GM18499 (cell line): Measurements from ENCODE around the gene PLCB3.
"Not testable (repeated sequence)": the region's sequence is repeated elsewhere in the genome, so short reads cannot be mapped to it uniquely, and the experiment has no call there.

ENCODE experiments used
- ATAC-seq: cut with Tn5 transposase; IDR thresholded peaks from one replicate; pipeline ENCODE4 v1.9.1; 2021; ENCODE audit warnings: moderate number of reproducible peaks; ENCODE audit not compliant: insufficient read depth, unreplicated experiment

Gene PLCB3

DNA sequence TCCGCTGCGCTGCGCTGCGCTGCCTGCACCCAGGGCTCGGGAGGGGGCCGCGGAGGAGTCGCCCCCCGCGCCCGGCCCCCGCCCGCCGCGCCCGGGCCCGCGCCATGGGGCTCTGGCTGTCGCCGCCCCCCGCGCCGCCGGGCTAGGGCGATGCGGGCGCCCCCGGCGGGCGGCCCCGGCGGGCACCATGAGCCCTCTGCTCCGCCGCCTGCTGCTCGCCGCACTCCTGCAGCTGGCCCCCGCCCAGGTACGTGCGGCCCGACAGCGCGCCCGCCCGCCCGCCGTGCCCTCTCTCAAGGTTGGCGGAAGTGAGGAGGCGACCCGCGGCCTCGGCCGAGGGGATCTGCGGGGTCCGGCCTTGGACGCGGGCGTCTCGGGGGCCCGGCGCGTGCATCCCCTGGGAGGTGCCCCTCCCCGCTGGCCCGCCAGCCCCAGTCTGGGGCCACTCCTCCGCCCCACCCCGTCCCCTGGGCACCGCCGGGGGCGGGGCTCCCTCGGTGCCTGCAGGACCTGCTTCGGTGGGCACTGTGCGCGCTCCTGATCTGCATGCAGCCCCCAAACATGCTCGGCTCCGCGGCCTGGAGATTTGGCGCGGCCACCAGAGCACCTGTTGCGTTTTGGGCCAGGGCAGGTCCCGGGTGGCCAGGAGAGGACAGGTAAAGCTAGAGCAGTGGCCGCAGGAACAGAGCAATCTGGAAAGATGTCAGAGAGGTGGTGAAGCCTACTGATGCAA, 16.5 kb upstream of the PLCB3 start:
- no peak for ATAC-seq

DNA sequence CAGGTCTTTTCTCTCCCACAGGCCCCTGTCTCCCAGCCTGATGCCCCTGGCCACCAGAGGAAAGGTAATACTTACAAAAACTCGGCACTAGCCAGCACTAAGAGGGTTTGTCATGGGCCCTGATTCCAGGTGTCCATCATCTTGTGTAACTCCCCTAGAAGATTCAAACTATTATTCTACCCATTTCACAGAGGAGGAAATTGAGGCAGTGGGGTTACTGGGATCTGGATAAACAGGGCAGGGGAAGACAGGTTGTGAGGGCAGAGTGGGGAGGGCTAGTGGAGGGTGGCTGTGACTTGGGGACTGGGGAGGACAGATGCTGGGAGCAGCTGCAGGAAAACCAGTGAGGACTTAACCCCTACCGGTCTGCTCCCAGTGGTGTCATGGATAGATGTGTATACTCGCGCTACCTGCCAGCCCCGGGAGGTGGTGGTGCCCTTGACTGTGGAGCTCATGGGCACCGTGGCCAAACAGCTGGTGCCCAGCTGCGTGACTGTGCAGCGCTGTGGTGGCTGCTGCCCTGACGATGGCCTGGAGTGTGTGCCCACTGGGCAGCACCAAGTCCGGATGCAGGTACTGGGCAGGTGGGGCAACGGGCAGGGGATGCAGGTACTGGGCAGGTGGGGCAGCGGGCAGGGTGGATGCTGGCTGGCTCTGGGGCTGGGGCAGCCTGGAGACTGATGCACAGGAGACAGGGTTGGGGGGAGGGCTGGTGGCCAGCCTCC, 15.7 kb upstream of the PLCB3 start:
- ATAC-seq: no peak

DNA sequence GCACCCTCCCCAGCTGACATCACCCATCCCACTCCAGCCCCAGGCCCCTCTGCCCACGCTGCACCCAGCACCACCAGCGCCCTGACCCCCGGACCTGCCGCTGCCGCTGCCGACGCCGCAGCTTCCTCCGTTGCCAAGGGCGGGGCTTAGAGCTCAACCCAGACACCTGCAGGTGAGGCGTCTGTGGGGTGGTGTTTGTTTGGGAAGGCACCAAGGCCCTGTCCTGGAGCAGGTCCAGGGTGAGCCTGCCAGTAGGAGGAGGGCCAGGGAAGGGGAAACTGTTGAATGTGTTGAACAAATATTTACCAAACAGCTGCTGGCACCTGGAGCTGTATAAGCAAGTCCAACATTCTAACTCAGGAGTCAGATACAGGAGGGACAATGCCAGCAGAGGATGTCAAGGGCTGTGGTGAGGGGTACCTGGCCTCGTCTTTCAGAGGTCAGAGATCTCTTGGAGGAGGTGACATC, 13.8 kb upstream of the PLCB3 start:
- no peak for ATAC-seq

DNA sequence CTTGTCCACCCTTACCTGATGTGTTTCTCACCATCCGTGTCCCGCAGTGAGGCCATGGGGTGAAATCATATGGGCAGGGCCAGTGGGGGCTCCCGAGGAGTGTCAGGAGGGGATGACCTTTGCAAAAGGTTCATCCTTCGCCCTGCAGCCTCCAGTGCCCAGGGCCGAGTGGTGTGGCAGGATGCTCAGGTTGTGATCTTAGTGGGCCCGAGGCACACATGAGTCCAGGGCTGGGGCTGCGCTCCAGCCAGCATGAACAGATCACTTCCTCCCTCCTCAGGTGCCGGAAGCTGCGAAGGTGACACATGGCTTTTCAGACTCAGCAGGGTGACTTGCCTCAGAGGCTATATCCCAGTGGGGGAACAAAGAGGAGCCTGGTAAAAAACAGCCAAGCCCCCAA, 13.3 kb upstream of the PLCB3 start:
- ATAC-seq: no peak

DNA sequence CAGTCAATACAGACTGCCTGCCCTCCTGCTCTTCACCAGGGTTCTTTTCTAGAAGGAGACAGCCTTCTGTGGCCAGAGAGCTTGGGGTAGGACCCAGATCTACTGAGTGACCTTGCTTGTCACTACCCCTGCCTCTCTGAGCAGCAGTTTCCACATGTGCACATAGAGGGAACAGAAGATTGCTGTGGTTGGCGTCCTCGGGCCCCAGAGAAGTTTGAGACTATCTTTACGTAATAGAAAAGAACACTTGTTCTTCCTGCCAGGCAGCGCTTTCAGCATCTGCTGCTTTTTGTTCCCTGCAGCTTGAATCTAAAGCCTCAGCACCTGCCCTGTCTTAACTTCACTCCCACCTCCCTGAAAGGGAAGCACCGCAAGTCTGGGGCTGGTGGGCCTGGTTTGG, 12.3 kb upstream of the PLCB3 start:
- no peak for ATAC-seq

DNA sequence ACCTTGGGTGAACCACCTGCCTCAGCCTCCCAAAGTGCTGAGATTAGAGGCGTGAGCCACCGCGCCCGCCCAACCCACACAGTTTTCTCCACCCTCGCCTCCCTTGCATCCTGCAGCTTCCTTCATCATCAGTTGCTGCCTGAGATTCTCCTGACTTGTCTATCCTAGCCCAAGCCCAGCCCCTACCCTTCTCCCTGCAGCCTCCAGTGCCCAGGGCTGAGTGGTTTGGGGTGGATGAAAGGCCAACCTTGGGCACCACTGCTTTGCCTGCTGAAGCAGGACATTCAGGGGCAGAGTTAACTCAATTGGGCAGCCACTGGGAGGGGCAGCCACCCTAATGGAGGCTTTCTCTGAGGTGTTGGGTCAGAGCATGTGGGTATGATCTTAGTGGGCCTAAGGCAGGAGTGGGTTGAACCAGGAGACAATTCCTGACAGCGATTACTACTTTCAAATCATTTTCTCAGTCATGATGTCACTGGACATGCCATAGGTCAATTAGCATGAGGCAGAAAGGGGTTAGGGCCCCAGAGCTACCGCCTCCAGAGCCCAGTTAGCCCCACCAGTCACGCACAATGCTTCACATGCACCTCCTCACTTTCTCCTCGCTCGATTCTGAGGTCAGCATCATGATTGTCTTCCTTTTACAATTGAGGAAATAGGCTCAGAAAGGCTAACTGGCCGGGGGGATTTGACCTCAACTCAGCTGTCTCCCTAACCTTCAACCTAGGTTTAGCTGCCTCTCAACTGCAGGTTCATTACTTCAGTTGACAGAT, 11.5 kb upstream of the PLCB3 start:
- ATAC-seq: no peak

DNA sequence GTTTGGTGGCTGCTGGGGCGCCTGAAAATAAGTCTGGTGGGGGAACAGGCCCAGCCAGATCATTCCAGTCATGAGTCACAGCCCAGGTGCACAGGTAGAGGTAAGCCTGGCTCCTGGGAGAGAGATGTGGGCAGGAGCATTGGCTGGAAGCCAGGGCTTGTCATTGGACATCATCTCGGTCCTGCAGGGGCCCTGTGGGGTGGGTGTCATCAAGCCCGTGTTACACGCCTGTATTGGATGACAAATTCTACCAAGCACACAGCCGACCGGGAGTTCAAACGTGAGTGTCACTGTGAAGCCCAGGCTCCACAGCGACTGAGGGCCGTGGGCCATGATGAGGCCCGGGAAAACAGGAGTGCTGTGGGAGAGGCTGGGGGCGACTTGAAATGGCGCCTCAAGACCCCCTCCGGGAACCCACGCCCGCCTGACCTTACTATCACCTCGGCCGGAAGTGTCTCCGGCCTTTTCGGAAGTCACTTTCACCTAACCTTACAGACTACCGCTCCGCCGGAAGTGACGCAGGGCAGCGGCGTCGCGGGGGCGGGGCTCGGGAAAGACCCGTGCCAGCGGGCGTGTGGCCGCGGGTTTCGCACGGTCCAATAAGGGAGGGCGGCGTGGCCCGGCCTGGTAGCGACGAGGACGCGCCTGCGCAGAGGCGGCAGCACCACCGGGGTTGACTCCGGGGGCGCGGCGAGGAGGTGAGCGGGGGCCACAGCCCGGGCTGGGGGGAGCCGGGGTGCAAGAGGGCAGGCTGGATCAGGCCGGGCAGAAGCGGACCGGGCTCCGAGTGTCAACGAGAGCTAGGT, 10.7 kb upstream of the PLCB3 start, which contains the start of gene FKBP2:
TSS of gene FKBP2 (plus strand) at position 661 of the 806 bp plus-strand sequence. CDS start 1,293 bp downstream, outside the sequence.
- peak; percentile 34 for ATAC-seq

DNA sequence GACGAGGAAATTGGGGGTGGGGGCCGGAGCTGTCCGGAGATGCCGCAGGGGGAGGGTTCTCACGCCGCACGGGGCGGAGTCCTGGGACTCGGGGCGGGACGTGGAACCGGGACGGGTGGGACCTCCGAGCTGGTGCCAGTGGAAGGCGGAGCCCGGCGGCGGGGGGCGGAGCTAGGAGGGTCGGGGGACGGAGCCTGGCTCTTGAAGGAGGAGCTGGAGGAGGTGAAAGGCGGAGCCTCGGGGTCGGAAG, 10.2 kb upstream of the PLCB3 start:
- ATAC-seq: peak; percentile 39

DNA sequence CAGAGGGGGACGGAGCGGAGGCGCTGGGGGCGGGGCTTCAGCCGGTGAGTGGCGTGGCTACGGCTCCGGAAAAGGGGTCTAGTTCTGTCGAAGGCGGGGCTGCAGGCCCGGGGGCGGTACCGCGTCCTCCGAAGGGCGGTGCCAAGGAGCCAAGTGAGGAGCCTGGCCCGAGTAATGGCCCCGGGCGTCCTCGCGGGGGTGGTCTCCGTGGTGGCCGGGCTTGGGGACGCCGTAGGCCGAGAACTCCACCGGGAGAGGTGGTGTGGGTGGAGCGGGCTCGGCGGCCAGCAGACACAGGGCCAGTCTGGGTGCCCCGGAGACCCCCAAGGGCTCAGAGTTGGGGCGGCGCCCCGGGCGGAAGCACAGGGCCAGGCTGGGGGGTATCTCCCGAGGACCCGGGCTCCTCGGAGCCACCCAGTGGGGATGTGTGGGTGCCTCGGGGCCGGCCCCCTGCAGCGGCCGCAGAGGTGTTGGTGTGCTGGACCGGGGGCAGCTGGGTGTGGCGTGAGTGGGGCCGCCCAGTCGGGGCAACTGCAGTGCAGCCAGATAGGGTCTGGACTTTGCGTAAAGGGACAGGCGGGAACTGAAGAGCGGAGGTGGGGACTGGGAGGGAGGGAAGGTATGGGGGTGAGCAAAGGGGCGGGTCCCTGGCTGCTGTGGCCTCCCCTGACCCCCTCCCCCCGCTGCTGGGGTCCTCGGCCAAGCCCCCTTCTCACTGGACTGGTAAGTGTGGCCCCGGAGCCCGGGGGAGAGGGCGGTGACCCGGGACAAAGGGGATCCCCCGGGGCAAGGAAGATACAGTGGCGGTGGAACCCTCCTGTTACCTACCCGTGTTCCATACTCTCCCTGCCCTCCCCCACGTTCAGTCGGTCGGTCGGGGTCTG, 9.6 kb upstream of the PLCB3 start:
- no peak for ATAC-seq

DNA sequence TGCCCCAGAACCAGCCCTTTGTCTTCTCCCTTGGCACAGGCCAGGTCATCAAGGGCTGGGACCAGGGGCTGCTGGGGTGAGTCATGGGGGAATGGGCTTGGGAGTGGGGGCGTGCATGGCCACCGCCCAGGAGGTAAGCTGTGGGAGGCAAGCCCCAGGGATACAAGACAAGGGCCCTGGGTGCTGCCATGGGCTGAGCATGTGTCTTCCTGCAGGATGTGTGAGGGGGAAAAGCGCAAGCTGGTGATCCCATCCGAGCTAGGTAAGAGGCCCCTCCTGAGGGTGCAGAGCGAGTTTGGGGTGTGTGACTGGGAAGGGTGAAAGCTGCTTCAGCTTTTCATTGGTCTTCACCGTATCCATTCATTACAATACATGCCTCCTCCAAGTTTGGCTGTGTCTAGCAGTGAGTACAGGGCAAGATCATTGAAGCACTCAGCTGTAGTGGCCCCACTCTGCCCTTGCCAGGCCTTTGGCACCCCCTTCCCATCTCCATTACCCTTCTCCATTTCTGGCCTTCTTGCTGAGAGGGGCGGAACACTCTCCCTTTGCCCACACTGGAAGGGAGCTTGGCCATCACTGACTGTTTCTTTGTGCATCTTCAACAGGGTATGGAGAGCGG, 8.0 kb upstream of the PLCB3 start:
- ATAC-seq: no peak

DNA sequence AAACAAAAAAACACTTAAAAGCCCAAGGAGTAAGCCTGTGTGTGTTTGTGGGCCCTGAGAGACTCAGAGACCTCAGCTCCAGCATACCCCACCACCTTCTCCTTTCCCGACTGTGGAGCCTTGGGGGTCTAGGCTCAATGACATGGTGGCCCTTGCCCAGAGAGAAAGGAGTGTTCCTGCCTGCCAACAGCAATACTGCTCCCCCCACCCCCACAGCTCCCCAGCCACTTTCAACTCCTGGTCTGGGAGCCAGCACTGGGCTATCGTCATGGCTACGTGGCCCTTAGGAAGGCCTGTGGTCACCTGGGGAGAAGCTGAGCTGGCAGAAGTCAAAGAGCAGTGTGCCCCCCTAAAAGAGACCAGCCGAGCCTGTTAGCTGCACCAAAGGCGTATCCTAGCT, 7.2 kb upstream of the PLCB3 start:
- no peak for ATAC-seq

DNA sequence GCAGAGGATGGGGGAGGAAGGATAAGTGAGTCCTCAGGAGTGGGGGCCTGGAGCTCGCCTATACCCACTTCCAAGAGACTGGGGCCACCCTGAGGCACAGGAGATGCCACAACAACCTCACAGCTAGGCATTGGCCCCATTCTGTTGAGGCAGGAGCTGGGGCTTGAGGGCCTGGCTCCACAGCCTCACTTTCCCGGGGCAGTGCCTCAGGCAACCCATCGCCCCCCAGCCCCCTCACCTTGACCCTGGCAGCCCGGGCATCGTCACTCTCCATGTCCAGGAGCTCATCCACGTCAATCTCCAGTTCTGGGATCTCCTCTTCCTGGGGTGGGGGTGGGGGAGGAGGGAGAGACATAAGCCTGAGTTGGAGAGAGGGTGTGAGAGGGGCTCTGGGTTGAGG, 6.4 kb upstream of the PLCB3 start:
- ATAC-seq: no peak

DNA sequence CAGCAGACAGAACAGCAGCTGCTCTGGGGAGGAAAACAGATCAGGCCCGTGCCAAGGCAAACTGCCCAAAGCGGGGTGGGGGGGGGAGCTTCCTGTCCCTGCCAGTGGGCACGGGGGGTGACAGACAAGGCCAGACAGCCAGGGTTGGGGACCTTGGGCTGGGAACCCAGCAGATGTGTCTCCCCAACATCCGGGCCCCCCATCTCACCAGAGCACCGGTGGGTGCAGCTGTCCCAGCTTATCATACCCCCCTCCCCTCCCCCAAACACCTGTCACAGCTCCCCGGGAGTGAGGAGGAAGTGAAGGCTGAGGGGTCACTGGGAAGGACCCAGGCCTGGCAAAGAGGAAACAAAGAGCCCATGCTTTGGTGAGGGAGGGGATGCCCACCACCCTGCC, 5.9 kb upstream of the PLCB3 start:
- no peak for ATAC-seq

DNA sequence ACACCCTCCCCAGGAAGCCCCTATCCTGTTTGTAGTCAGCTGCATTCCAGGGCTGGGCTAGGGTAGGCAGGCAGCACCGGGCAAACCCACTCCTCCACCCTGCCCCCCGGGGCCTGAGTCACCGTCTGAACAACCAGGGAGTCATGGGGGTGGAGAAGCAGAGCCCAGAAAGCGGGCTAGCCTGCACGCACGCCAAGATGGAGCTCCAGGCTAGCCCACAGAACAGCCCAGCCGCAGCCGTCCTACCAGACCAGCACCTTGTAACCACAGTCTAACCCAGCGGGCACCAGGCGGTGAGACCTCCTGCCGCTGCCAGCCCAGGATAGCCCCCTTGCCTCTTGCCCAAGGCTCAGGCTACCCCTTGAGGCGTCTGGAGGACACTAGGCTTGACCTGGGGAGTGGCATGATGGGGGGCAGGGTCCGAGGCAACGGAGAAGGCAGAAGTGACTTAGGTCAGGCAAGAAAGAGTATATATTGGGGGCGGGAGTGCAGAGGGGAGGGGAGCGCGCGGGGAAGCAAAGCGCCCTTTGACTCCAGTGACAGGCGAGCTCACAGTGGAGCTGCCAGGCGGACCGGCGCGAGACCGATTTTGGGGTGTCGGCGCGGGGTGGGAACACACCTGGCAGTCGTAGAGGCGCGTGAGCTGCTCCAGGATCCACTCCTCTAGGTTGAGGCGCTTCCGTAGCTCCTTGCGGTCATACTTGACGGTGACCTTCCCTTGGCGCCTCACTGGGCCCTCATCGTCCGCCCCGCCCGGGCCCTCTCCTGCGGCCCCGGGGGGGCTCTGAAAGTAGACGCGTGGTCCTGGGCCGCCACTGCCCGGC, 5.3 kb upstream of the PLCB3 start:
- no peak for ATAC-seq

DNA sequence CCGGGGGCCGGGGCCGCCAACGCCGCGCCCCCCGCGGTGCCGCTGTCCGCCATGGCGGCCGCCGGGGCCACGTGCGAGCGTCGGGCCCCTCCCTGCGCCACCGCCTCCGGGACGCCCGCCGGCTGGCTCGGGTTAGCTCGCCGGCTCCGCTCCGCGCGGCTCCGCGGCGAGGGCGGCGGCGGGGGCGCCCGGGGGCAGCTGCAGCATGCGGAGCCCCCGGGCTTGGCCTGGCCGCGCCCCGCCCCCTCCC, 4.8 kb upstream of the PLCB3 start:
- not testable (repeated sequence) for ATAC-seq

DNA sequence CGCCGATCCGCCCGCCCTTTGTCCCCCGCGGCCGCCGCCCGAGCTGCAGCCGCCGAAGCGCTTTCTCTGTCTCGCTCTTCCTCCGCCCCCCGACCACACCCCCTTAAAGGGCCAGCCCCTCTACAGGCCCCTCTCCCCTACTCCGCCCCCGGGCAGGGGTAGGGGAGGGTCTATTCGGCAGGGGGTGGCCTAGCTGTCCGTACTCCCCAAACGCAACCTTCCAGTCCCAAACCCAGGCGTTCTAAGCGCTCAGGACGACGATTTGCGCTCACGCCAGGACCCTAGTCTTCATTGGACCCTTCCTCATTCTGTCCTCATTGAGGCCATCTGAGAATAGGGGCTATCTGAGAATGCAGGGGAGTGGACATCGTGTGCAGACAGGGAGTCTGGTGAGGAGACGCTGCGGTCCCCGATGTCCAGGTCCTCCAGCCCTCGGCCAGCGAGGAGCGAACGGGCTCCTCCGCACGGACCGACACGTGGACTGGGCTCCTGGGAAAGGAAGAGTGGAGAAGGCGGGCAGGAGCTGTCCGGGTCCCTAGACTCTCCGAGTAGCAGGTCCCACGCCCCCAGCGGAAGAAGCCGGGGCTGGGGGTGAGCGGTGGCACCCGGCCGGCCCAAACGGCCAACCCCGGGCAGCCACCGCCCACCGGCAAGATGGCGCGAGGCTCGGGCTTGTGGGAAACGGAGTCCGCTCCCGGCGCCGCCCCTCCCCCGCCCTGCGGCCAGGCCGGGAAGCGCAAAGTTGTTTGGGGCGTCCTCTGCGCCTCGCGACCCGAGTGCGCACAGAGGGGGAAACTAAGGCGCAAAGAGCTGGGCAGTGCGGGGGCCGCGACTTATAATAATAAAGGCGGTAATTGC, 4.2 kb upstream of the PLCB3 start, which contains the start of gene PPP1R14B:
TSS of gene PPP1R14B (minus strand) at position 73 of the 858 bp plus-strand sequence. CDS start 270 bp downstream, outside the sequence.
- ATAC-seq: no peak

DNA sequence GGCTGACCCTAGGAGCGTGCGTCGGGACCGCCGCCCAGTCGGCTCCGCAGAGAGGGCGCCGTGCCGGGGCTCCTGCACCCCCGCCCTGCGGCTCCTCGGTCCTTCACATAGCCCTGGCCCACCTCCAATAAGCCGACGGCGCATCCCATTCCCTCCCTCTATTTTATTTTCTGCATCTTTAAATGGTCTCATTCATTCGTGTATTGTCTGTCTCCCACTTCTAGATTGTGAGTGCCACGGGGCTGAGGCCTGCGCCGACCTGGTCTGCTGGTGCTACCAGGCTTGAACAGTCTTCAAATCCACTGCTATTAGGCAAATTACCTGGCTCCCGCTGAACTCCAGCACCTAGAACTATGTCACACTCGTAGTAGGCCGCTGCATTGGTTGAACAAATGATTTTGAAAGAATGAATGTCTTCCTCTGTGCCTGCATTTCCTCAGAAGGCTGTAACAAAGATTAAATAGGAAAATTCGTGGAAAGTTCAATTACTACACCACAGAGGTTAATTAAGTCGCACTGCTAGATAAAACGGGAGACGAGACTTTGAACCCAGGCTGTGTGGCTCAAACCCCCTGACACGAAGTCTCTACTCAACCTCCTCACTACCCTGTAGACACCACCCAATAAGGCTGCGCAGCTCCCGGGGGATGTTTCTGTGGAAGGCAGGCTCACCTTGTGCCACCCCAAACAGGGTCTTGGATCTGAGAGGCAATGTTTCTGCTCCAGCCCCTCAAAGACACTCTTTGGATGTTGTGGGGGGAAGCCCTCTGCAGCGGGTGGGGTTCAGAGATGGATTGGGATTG, 3.4 kb upstream of the PLCB3 start:
- ATAC-seq: no peak
